ENCODE data around the gene GLCCI1.
"Not testable (repeated sequence)": the region's sequence is repeated elsewhere in the genome, so short reads cannot be mapped to it uniquely, and the experiment has no call there.

The GLCCI1 gene

GRCh38 chr7:7989133-7989532, 20.5 kb downstream of the GLCCI1 start:
- no peak for FAIRE-seq
- no peak for DNase-seq (ENCODE audit: low spot score)

GRCh38 chr7:7989616-7990440, 21.2 kb downstream of the GLCCI1 start:
- FAIRE-seq: no peak

GRCh38 chr7:7990441-7990761, 21.8 kb downstream of the GLCCI1 start:
- no peak for DNase-seq (ENCODE audit: low spot score)
- FAIRE-seq: no peak

More at GRCh38 chr7:7989616-7990440, 21.2 kb downstream of the GLCCI1 start:
- no peak for DNase-seq (ENCODE audit: low spot score)

- DNase-seq (ENCODE audit: low spot score) (no peak), FAIRE-seq (no peak)
These were observed 23.9 kb downstream of the GLCCI1 start for GRCh38 chr7:7992506-7992905.

GRCh38 chr7:7995348-7995747, 26.8 kb downstream of the GLCCI1 start:
- not testable (repeated sequence) for DNase-seq (ENCODE audit: low spot score); FAIRE-seq

GRCh38 chr7:7996568-7996967, 28.0 kb downstream of the GLCCI1 start:
- DNase-seq (ENCODE audit: low spot score) (no peak), FAIRE-seq (no peak)

GRCh38 chr7:8000315-8000941, 31.8 kb downstream of the GLCCI1 start:
- FAIRE-seq (no peak), DNase-seq (ENCODE audit: low spot score) (no peak)

- no peak for FAIRE-seq
- no peak for DNase-seq (ENCODE audit: low spot score)
These were observed 34.5 kb downstream of the GLCCI1 start for GRCh38 chr7:8003077-8003476.

GRCh38 chr7:8005279-8005678, 36.7 kb downstream of the GLCCI1 start:
- DNase-seq (ENCODE audit: low spot score) (no peak), FAIRE-seq (no peak)

- no peak for DNase-seq (ENCODE audit: low spot score)
- FAIRE-seq: no peak
These were observed 45.8 kb downstream of the GLCCI1 start for GRCh38 chr7:8014399-8014798.

- FAIRE-seq (peak; percentile 49), DNase-seq (ENCODE audit: low spot score) (no peak)
These were observed 46.6 kb downstream of the GLCCI1 start for GRCh38 chr7:8015100-8015745.

- FAIRE-seq (no peak), DNase-seq (ENCODE audit: low spot score) (no peak)
These were observed 47.1 kb downstream of the GLCCI1 start for GRCh38 chr7:8015746-8016120.

- FAIRE-seq (no peak), DNase-seq (ENCODE audit: low spot score) (no peak)
These were observed 48.8 kb downstream of the GLCCI1 start for GRCh38 chr7:8017423-8017822.

- DNase-seq (ENCODE audit: low spot score) (no peak), FAIRE-seq (no peak)
These were observed 50.4 kb downstream of the GLCCI1 start for GRCh38 chr7:8018961-8019360.

- FAIRE-seq: no peak
These were observed 54.0 kb downstream of the GLCCI1 start for GRCh38 chr7:8022628-8023027.

GRCh38 chr7:8035192-8035591, 66.6 kb downstream of the GLCCI1 start:
- FAIRE-seq: no peak
- DNase-seq (ENCODE audit: low spot score): no peak

More at GRCh38 chr7:8022628-8023027, 54.0 kb downstream of the GLCCI1 start:
- DNase-seq (ENCODE audit: low spot score): no peak

- DNase-seq (ENCODE audit: low spot score): peak; percentile 45
- FAIRE-seq: no peak
These were observed 67.3 kb downstream of the GLCCI1 start for GRCh38 chr7:8035647-8036518.

- FAIRE-seq (no peak), DNase-seq (ENCODE audit: low spot score) (no peak)
These were observed 68.6 kb downstream of the GLCCI1 start for GRCh38 chr7:8037151-8037550.

- DNase-seq (ENCODE audit: low spot score): no peak
- no peak for FAIRE-seq
These were observed 72.3 kb downstream of the GLCCI1 start for GRCh38 chr7:8040768-8041369.

- FAIRE-seq (no peak), DNase-seq (ENCODE audit: low spot score) (no peak)
These were observed 74.4 kb downstream of the GLCCI1 start for GRCh38 chr7:8042796-8043535.
